AG10803 (cell line): ENCODE measurements around the gene SLC43A3.
A peak's percentile ranks its signal among the peaks of the same experiment; 100 is the strongest.
"Not testable (repeated sequence)": the region's sequence is repeated elsewhere in the genome, so short reads cannot be mapped to it uniquely, and the experiment has no call there.

Experiments
- DNase-seq: peaks from one replicate; pipeline ENCODE4 v3.0.0; 2010; ENCODE audit warnings: low read depth
- H3K4me3 ChIP-seq: 2 replicates; pipeline ENCODE4 v1.5.1; 2011; ENCODE audit warnings: mild to moderate bottlenecking, low read length, control low read depth
- CTCF ChIP-seq: conservative IDR thresholded peaks from 2 replicates; pipeline ENCODE4 v1.5.1; 2011; ENCODE audit warnings: mild to moderate bottlenecking, low read length, control low read depth, inconsistent platforms

Gene SLC43A3

GRCh38 chr11:57405271-57405860, 21.6 kb downstream of the SLC43A3 start:
- no peak overlapping the region for H3K4me3 ChIP-seq
- peak; percentile 30 for DNase-seq
- no peak for TF ChIP-seq CTCF

DNA sequence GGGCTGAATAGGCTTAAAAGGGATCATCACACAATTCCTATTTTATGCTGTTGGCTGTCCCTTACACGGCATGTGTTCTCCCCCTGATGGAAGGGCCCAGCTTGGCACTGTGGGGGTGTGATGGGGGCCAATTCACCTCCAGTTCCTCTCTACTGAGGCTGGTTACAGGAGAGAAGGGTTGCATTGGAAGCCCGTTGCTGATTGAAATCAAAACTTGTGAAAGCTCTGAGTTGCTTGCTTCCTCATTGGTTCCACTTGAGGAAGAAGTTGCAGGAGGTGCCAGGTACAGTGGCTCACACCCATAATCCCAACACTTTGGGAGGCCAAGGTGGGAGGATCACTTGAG, 23.1 kb downstream of the SLC43A3 start:
- H3K4me3 ChIP-seq: no peak overlapping the region
- TF ChIP-seq CTCF: no peak
- no peak for DNase-seq

DNA sequence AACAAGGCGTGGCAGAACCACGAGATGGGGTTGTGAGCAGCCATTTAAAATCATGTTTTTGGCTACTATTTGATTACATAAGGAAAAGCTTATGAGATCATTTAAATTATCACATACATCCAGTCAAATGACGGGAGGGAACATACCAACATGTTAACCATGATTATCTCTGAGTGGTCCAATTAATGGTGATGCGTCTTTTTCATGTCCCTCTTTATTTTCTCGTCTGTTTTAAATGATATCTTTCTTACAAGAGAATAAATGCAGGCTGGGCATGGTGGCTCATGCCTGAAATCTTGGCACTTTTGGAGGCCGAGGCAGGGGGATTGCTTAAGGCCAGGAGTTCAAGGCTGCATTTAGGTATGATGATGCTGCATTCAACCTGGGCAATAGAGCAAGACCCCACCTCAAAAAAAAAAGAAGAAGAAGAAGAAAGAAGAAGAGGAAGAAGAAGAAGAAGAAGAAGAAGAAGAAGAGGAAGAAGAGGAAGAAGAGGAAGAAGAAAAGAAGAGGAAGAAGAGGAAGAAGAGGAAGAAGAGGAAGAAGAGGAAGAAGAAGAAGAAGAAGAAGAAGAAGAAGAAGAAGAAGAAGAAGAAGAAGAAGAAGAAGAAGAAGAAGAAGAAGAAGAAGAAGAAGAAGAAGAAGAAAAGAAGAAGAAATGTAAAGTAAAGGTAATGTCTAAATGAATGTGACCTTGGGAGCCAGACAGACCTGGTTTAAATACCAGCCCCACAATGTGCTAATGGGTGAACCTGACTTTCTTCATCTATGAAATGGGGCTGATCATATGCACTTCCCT, 23.7 kb downstream of the SLC43A3 start:
- H3K4me3 ChIP-seq, DNase-seq: not testable (repeated sequence)

GRCh38 chr11:57402188-57403002, 24.5 kb downstream of the SLC43A3 start:
- H3K4me3 ChIP-seq: no peak overlapping the region
- no peak for TF ChIP-seq CTCF
- no peak for DNase-seq

DNA sequence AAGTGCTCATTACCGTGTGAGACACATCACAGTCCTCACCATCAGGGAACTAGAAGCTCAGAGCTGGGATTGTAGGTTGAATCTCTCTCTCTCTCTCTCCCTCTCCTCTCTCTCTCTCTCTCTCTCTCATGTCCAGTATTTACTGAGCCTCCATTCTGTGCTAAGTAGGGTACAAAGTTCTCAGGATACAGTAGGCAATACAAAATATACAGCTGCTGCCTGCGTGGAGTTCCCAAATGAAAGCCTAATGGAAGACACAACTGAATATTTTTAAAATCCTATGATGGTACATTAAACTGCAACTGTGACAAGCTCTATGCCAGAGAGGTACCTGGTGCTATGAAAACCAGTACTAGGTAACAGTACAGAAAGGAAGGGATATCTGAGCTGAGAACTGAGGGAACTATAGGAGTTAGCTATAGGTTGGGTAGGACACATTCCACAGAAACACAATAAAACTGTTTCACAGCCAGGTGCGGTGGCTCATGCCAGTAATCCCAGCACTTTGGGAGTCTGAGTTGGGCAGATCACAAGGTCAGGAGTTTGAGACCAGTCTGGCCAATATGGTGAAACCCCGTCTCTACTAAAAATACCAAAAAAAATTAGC, 26.8 kb downstream of the SLC43A3 start:
- H3K4me3 ChIP-seq: no peak overlapping the region
- no peak for TF ChIP-seq CTCF
- no peak for DNase-seq

DNA sequence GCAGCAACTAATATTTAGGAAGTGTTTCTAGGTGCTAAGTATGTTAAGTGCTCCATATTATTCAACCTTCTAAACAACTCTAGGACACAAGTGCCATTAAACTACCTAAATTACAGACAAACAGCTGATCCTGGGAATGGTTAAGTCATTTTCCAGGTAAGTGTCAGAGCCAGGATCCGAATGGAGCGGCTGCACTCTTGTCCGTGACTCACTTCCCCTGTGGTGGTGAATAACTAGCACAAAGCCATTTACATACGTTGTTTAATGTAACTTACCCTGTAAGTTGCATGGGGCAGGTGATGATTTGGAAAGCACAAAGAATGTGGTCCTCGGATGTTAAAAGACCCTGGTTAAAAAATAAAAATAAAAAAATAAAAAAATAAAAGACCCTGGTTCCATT, 27.7 kb downstream of the SLC43A3 start:
- TF ChIP-seq CTCF: no peak
- no peak overlapping the region for H3K4me3 ChIP-seq
- no peak for DNase-seq

- no peak overlapping the region for H3K4me3 ChIP-seq
- no peak for DNase-seq
- TF ChIP-seq CTCF: no peak
Measured at GRCh38 chr11:57397394-57397990, 29.4 kb downstream of the SLC43A3 start.
